ENCODE results near the gene HAPSTR1. TPM values are rescaled to one million over a fixed set of nuclear protein-coding genes. Genes with fewer than 3 reads are reported as not detected.

Gene HAPSTR1
- total and polyA plus RNA-seq, 2 of the 4 experiments (the other 2 are of a cell fraction): 22.2 to 56.5 TPM

DNA sequence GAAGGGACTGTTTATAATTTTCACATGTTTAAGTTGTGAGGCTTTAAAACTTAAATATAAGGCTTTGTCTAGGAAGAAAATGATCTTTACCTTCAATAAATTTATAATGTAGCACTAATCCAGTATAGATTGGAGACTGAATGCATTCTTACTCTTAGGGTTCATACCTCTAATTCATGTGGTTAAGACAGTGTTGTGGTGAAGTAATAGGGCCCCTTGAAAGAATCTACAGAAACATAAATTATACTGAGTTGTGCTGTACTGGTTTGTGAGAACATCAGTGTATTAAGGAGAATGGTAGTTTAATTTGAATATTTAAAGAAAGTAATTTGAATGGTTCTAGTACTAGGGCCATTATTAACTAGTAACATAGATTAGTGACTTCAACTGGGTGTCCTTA, 13.7 kb downstream of the HAPSTR1 start:
- Histone ChIP-seq H2AFZ (replicated peaks; ENCODE audit: low read length, poor library complexity) (no peak overlapping the region), H3K27ac (ENCODE audit: insufficient read depth, low read length) (no peak overlapping the region), H3K9me1 (ENCODE audit: insufficient read depth, low read length) (peaks cover 24% of the 10 kb centered on the region), H2AK5ac (ENCODE audit: low read depth, low read length) (no peak overlapping the region), H3K56ac (ENCODE audit: extremely low read depth, insufficient read depth, low read length) (no peak overlapping the region), H3K14ac (replicated peaks; ENCODE audit: low read depth, low read length) (no peak overlapping the region), H2AK9ac (replicated peaks; ENCODE audit: low read depth, low read length, poor library complexity) (no peak overlapping the region), H4K20me1 (ENCODE audit: insufficient read depth, low read length) (peaks cover 100% of the 10 kb centered on the region), H3K27me3 (ENCODE audit: control insufficient read depth, insufficient read depth, low read length) (no peaks in the 10 kb centered on the region), H4K91ac (ENCODE audit: insufficient read depth, low read depth, low read length) (no peak overlapping the region), H2BK5ac (ENCODE audit: low read depth, low read length, poor library complexity, severe bottlenecking) (peak overlapping the region; percentile 52), H2BK20ac (ENCODE audit: low read depth, low read length) (no peak overlapping the region), H3K4me2 (ENCODE audit: low read depth, low read length) (peak overlapping the region; percentile 60; the same call in 1 of the 2 replicates), H2BK15ac (ENCODE audit: low read depth, low read length) (no peak overlapping the region), H3K4ac (ENCODE audit: low read depth, low read length) (no peak overlapping the region), H3K23ac (ENCODE audit: low read depth, low read length) (no peak overlapping the region), H3K4me1 (ENCODE audit: control insufficient read depth, insufficient read depth, low read length) (peaks cover 35% of the 10 kb centered on the region), H3K36me3 (ENCODE audit: control insufficient read depth, insufficient read depth, low read length) (peaks cover 47% of the 10 kb centered on the region), H3K9ac (ENCODE audit: low read depth, low read length) (no peak overlapping the region), H3K79me1 (ENCODE audit: low read depth in 1 of 2, low read length in 2 of 2) (peaks cover 0 to 52% of the 10 kb centered on the region in 2 experiments; a peak in 2 of 4 replicates), H2BK120ac (ENCODE audit: low read depth, low read length) (no peak overlapping the region), H3K9me3 (ENCODE audit: control insufficient read depth, insufficient read depth, low read length) (no peaks in the 10 kb centered on the region), H3K18ac (ENCODE audit: low read depth, low read length) (no peak overlapping the region), H4K8ac (ENCODE audit: low read depth in 2 of 2, low read length in 2 of 2) (no peak overlapping the region), H3K4me3 (ENCODE audit: insufficient read depth, low read depth, low read length) (no peak overlapping the region), H4K5ac (ENCODE audit: low read depth, low read length) (no peak overlapping the region)
- intact Hi-C loops (cut with micrococcal nuclease) (loop anchor here (5.0 kb wide), 1 partner anchor 143 kb away; the partner anchor contains the start of gene USP7), dilution Hi-C loops (cut with HindIII; ENCODE audit: low sequenced_read_pairs, unreplicated experiment) (no loop called here), in situ Hi-C loops (cut with MboI; ENCODE audit: low sequenced_read_pairs) (loop anchor here (25.0 kb wide), 1 partner anchor 1832 kb away; the partner anchor contains the start of genes CLEC16A and DEXI)
- ChIA-PET CTCF (no interaction called here), POLR2A (ENCODE audit: unreplicated experiment) (no interaction called here)
- DNase-seq (no peak), ATAC-seq (ENCODE audit: low read depth) (no peak)
- TF ChIP-seq, protein P1, sequence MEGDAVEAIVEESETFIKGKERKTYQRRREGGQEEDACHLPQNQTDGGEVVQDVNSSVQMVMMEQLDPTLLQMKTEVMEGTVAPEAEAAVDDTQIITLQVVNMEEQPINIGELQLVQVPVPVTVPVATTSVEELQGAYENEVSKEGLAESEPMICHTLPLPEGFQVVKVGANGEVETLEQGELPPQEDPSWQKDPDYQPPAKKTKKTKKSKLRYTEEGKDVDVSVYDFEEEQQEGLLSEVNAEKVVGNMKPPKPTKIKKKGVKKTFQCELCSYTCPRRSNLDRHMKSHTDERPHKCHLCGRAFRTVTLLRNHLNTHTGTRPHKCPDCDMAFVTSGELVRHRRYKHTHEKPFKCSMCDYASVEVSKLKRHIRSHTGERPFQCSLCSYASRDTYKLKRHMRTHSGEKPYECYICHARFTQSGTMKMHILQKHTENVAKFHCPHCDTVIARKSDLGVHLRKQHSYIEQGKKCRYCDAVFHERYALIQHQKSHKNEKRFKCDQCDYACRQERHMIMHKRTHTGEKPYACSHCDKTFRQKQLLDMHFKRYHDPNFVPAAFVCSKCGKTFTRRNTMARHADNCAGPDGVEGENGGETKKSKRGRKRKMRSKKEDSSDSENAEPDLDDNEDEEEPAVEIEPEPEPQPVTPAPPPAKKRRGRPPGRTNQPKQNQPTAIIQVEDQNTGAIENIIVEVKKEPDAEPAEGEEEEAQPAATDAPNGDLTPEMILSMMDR (conservative IDR thresholded peaks at IDR 0.05; ENCODE audit: low read depth, low read length): no peak
- TF ChIP-seq FOS (IDR thresholded peaks at IDR 0.05; ENCODE audit: low read depth, low read length) (no peak), RCOR1 (IDR thresholded peaks at IDR 0.05; ENCODE audit: insufficient replicate concordance, low read length) (no peak), POLR2A (IDR thresholded peaks at IDR 0.05; ENCODE audit: low read depth, low read length) (no peak), RAD21 (IDR thresholded peaks at IDR 0.05; ENCODE audit: low read length) (no peak), MAZ (IDR thresholded peaks at IDR 0.05; ENCODE audit: borderline replicate concordance, low read depth, low read length) (no peak), NFE2L2 (IDR thresholded peaks at IDR 0.05; ENCODE audit: low read depth, low read length) (no peak)
- TF ChIP-seq, protein P2, sequence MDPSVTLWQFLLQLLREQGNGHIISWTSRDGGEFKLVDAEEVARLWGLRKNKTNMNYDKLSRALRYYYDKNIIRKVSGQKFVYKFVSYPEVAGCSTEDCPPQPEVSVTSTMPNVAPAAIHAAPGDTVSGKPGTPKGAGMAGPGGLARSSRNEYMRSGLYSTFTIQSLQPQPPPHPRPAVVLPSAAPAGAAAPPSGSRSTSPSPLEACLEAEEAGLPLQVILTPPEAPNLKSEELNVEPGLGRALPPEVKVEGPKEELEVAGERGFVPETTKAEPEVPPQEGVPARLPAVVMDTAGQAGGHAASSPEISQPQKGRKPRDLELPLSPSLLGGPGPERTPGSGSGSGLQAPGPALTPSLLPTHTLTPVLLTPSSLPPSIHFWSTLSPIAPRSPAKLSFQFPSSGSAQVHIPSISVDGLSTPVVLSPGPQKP (IDR thresholded peaks at IDR 0.05; ENCODE audit: borderline replicate concordance, low read depth, low read length): no peak
- BruUV-seq (replicated peaks): no TSS peak

Data from IMR-90 (cell line).